EH (cell line): ENCODE data around the gene GLRA2.
A peak's percentile ranks its signal among the peaks of the same experiment; 100 is the strongest.
"Not testable (repeated sequence)": the region's sequence is repeated elsewhere in the genome, so short reads cannot be mapped to it uniquely, and the experiment has no call there.

Source experiments
- DNase-seq: peaks from one replicate; pipeline ENCODE4 v3.0.0-alpha.2; 2015; ENCODE audit warnings: low read depth

The GLRA2 gene

GRCh38 chrX:14591976-14592375 is 62.6 kb downstream of the GLRA2 start:
- DNase-seq = peak; percentile 53

- no peak for DNase-seq
Observed at GRCh38 chrX:14594521-14594920, 65.2 kb downstream of the GLRA2 start.

GRCh38 chrX:14598330-14598729 is 69.0 kb downstream of the GLRA2 start:
- peak; percentile 53 for DNase-seq

DNA sequence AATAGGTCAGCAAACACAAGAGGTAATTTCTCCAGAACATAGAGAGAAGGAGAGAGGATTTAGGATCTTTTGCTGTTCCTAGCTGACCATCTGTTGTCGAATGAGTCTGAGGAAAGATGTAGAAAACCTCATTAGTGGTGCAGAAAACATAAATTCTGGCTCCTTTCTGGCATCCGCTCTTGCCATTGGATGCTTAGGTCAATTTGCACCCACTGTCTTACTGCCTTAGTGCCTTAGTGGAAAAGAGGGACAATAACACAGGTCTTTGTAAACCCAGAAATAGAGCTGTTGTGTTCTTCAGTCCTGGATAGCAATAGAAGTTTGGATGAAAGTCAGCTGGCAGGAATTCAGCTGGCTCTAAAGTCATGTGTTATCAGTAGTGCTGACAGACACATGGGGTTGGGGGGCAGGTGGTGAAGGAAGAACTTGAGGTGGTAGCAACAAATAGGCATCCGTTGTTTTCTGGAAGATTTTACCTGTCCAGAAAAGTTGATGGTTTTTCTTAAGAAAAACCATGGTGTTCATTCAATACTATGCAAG is 78.2 kb downstream of the GLRA2 start:
- no peak for DNase-seq

DNA sequence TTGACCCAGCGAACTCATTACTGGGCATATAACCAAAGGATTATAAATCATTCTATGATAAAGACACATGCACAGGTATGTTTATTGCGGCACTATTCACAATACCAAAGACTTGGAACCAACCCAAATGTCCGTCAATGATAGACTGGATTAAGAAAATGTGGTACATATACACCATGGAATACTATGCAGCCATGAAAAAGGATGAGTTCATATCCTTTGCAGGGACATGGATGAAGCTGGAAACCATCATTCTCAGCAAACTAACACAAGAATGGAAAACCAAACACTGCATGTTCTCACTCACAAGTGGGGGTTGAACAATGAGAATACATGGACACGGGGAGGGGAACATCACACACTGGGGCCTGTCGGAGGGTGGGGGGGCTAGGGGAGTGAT is 83.1 kb downstream of the GLRA2 start:
- not testable (repeated sequence) for DNase-seq

- DNase-seq = peak; percentile 24
Observed at GRCh38 chrX:14616301-14616700, 87.0 kb downstream of the GLRA2 start.

- DNase-seq = peak; percentile 52
Observed at GRCh38 chrX:14616836-14617235, 87.5 kb downstream of the GLRA2 start.

DNA sequence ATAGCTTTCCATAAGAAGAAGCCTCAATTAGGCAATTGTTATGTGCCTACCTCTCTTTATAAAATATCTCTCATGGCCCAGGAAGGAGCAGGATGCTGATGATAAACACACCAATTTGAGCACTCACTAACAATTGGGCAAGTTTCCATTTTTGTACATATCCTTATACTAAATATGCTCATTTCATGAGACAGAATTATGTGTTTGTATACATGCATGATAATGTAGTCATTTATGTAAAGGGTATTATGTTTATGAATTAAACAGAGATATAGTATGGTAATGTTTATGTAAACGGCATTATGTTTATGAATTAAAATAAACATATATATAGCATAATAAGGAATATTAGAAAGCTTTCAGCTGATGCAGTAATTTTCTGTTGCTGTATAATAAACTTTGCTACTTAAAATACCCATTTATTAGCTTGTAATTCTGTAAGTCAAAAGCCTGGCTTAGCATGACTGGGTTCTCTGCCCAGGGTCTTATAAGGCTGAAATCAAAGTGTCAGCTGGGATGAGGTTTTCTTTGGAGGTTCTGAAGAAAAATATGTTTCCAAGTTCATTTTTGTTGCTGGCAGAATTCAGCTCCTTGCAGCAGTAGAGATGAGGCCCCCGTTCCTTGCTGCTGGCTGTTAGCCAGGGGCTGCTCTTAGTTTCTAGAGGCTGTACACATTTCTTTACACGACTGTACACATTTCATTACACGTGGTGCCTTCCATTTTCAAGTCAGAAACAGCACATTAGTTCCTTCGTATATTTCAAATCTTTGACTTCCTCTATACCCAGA is 89.0 kb downstream of the GLRA2 start:
- no peak for DNase-seq

- DNase-seq = peak; percentile 3
Observed at GRCh38 chrX:14630733-14631132, 101.4 kb downstream of the GLRA2 start.

DNA sequence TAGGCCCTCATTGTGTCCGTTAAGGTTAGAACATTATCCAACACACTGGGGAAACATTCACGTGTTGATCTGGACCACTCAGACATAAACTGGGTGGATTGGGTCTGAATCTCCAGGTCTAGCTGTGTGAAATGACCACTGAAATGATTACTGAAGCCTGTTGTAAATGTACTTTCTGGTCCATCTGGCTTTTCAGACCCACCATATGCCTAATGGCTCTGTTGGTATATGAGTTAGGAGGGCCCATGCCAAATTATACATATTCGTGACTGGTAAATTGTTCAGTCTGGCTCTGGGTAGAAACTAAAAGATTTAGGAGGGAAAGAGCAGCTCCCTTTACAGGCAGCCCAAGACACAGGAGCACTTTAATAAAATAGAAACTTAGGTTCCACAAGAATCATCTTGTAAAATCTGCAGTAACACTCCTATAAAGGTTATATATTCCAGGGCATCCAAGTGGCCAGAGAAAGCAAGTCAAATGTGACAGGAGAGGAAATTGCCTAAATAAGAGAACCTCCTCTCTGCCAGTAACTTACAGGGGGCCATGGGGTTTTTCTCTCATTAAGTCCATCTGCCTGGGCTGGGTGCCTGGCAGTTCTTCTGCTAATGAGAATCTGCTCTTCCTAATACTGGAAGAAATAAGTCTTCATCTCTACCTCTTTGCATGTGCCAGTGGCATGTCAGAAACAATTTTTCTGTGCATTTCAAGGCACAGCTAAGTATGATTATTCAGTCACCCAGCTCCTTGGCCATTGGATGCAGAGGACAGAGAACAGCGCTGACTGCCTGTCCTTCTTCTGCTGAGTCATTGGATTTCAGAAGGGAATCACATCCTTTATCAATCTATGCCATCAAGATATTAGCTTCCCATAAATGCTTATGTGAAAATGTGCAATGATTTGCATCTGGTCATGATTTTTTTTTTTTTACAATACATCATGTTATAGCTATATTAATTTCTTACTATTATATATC is 112.6 kb downstream of the GLRA2 start:
- peak; percentile 0 for DNase-seq

DNA sequence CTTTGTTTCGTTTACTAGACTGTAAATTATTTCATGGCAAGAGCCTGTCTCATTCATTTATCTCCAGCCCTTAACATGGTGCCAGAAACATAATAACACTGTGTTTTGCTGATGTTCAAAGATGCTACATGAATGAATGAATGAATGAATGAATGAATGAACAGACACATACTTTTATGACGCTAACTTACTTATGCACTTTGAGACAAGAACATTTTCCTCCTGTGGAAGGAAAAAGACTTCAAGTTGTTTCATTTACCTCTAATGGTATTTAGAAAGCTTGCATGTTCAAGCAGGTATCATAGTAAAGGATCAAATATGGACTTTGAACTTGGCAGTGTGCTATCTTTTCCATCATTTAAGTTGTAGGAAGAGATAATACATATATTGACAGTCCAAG is 131.6 kb downstream of the GLRA2 start:
- no peak for DNase-seq

DNA sequence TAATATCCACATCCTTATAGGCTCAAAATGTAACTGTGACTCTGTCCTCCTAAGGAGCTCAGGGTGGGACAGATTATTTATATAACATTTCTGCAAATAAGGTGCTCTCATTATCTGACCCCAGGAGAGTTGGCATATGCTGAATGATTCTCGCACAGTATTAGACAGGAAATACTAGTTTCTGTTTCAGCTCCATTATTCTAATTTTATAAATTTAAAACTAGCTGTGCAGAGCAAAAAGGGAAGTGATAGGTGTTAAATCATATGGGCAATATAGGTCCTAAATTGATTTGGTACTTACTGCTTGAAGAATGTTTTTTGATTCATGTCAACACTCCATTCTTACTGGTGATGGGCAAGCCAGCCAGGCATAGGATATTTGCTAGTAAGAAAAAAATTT is 141.5 kb downstream of the GLRA2 start:
- DNase-seq = no peak

DNA sequence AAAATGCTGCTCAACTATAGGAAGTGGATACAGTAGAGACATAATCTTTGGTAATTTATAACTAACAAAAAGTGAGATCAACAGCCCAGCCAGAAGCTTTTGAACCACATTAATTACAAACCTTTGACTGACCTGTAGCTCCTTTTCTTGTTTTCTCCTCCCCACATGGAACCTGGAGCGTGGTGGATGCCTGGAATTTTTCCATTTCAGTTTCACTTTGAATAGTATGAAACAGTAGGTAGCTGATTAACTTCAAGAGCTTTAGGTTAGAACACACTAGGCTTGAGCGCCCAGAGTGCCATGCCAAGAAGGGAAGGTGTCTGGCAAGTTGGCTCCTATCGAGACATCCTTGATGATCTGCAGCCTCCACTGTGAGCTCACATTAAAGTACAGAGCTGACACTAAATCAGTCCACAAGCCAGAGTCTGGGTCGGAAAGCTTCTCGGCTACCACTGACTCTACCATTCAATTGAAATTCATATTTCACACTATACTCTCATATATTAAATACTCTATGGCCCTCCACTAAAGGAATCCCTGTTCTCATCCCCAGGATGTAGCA is 143.4 kb downstream of the GLRA2 start:
- no peak for DNase-seq

DNA sequence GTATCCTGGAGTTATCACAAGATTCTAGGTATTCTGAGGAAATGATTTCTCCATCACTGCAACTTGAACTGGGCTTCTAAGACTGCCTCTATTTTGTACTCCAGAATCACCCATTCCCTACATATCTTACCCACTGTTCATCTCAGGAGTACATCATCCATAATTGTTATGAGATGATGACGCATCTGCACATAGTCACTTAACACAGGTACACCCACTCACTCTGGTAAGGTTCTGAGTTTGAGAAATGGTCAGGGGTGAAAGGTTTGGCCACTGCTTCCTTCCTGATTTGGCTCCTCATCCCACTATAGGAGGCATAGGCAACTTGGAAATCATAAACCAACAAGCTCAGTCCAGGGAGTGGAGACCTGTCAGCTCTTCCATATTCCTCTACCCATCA is 143.9 kb downstream of the GLRA2 start:
- DNase-seq = no peak

- DNase-seq = peak; percentile 87
Observed at GRCh38 chrX:14673764-14674163, 144.4 kb downstream of the GLRA2 start.

DNA sequence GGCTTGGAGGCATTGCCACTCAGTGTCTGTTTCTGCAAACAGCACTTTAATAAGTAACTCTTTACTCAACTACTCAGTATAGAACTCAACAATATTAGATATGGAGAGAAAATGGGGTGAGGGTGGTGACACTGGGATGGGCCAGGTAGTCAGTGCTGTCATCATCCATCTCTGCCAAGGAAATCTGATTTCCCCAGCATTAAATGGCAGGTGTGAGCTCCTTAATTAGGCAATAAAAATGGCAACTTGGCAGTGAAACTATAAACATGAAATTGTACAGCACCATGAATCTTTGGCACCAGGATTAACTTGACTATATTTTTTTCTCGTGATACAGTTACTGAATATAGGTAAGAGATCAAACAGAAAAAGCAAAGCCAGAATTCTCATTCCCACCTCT is 146.2 kb downstream of the GLRA2 start:
- DNase-seq = no peak

- DNase-seq = peak; percentile 51
Observed at GRCh38 chrX:14676431-14676830, 147.1 kb downstream of the GLRA2 start.

DNA sequence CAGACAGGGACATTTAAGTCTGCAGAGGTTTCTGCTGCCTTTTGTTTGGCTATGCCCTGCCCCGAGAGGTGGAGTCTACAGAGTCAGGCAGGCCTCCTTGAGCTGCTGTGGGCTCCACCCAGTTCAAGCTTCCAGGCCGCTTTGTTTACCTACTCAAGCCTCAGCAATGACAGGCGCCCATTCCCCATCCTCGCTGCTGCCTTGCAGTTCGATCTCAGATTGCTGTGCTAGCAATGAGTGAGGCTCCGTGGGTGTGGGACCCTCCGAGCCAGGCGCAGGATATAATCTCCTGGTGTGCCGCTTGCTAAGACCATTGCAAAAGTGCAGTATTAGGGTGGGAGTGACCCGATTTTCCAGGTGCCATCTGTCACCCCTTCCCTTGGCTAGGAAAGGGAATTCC is 159.0 kb downstream of the GLRA2 start:
- DNase-seq = not testable (repeated sequence)

GRCh38 chrX:14690553-14690952 is 161.2 kb downstream of the GLRA2 start:
- DNase-seq = no peak

DNA sequence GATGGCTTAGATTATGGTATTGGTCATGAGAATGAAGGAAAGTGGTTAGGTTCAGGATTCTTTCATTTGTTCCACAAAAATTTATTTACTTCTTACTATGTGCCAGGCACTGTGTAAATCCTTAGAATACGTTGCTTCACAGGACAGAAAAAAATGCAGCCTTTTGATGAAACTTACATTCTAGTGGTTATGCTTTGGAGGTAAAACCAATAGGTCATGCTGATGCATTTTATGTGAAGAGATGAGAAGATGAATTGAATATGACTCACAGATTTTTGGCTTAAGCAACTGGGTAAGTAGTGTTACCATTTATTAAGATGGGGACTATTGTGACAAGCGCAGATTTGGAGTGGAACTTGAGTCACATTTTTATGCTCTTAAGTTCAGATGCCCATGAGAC is 165.3 kb downstream of the GLRA2 start:
- DNase-seq = peak; percentile 63

DNA sequence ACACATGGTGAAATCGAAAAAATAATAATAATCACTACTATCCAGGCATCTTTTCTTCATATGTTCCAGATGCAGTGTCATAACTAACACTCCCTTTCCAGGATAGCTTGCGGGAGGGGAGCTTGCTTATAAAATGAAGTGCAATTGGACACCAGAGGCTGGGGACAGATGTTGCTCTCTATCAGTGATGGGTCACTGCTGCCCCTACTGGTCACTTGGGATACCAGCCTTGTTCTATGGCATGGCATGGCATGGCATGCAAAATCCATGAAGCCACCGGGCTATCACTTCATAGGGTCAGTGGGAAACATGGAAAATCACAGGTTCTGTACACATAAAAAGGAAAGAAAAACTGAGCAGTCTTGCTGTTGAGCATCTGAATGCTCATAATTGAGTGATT is 168.1 kb downstream of the GLRA2 start:
- DNase-seq = peak; percentile 24

GRCh38 chrX:14698790-14699189 is 169.5 kb downstream of the GLRA2 start:
- no peak for DNase-seq
